ENCODE measurements around the gene SMARCA1.

GRCh38 chrX:129544780-129545179, 21.5 kb upstream of the SMARCA1 start:
- TF ChIP-seq POLR2A (IDR thresholded peaks at IDR 0.05) (no peak), CTCF (IDR thresholded peaks at IDR 0.05) (no peak)
